GM12872 (cell line): ENCODE results near the gene ZNF785.

Experiments
- CTCF ChIP-seq: IDR thresholded peaks from 3 replicates; pipeline ENCODE4 v1.5.1; 2011; ENCODE audit warnings: low read depth, mild to moderate bottlenecking, low read length, moderate library complexity; ENCODE audit not compliant: insufficient read depth

Gene ZNF785

GRCh38 chr16:30592871-30593270 lies 7.4 kb upstream of the ZNF785 start:
- TF ChIP-seq CTCF: no peak

- no peak for TF ChIP-seq CTCF
These were observed 3.2 kb upstream of the ZNF785 start for GRCh38 chr16:30588651-30589050.

- no peak for TF ChIP-seq CTCF
These were observed 486 bp downstream of the ZNF785 start for GRCh38 chr16:30585022-30585399.

GRCh38 chr16:30582611-30583340 lies 2.7 kb downstream of the ZNF785 start:
- TF ChIP-seq CTCF: no peak

DNA sequence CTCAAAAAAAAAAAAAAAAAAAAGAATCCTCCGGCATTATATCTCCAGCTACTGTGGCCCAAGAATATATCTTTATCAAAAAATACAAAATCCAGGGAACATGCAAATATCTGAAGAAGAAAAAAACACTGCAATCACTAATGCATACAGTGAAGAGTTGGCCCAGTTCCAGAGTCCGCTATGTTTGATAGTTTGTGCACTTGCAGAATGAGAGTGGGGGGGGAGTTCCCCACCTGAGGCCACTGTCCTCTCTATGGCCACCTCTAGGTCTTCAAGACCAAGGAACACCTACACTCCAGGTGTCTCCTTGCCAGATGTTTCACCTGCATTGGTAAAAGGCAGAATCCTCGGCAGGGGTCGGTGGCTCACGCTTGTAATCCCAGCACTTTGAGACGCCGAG lies 4.0 kb downstream of the ZNF785 start:
- TF ChIP-seq CTCF: no peak

- no peak for TF ChIP-seq CTCF
These were observed 10.8 kb downstream of the ZNF785 start for GRCh38 chr16:30574678-30575077.

DNA sequence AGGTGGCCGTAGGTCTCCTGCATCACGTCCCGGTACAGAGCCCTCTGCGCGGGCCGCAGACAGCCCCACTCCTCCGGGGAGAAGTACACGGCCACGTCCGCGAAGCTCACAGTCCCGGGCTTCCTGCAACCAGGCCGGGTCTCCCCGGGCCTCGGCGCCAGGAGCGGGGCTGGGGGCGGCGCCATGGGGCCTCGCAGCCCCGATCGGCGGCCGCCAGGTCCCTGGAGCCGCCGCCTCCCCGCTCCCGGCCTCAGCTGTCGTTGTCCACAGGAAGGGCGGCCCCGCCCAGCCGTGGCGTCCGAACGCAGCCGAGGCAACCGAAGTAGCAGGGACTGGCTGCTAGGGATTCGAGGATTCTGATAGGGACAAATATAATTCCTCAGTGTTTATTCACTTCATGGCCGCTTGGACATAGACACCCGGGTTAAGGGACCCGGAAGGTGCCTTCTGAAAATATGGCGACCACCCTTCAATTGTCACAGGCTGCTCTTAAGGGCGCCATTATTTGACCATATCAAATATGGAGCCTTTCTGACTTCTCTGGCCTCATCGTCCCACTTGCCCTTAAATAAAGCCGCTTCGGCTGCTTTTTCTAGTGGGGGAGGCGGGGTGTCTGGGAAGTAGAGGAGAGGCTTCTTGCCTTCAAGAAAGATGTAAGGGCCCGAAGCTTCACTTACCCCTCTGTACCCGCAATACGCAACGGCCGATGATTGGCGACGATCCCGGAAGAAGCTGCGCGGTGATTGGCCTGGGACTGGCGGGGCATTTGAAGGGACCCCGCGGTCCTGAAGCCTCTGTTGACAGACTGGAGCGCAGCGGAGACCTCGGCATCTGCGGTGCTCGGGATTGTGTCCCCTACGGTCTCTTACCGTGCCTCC lies 13.8 kb downstream of the ZNF785 start, which contains the start of gene ZNF688:
Gene ZNF688 (minus strand): TSS at position 270 of the 878 bp plus-strand sequence. CDS start 85 bp downstream, at position 185.
- no peak for TF ChIP-seq CTCF
